BJ (cell line): ENCODE results near the gene SKP2. TPM values are rescaled to one million over a fixed set of nuclear protein-coding genes. Genes with fewer than 3 reads are reported as not detected.

Experiments
- CTCF ChIA-PET: fragments of 350-600 bp; formaldehyde crosslinking; extraction: SDS; loops from one replicate; lab custom pipeline; 2021; ENCODE audit warnings: antibody characterized with exemption, inconsistent platforms; lab: Yijun Ruan, JAX
- POLR2A ChIA-PET: fragments of 300-600 bp; sonication (Branson Sonifier 250); formaldehyde crosslinking; extraction: SDS; loops from one replicate; lab custom pipeline; 2021; ENCODE audit warnings: antibody characterized with exemption; lab: Charles Lee
- DNase-seq: peaks from one replicate; pipeline ENCODE4 v3.0.0-alpha.2; 2011; ENCODE audit warnings: low read depth
- H3K27me3 ChIP-seq: 2 replicates; pipeline ENCODE4 v1.6.0; 2011; ENCODE audit warnings: low read length; ENCODE audit not compliant: control insufficient read depth, insufficient read depth
- H3K36me3 ChIP-seq: 2 replicates; pipeline ENCODE4 v1.5.1; 2011; ENCODE audit warnings: low read length; ENCODE audit not compliant: control insufficient read depth, insufficient read depth
- H3K4me3 ChIP-seq: 2 replicates; pipeline ENCODE4 v1.5.1; 2011; ENCODE audit warnings: low read depth, mild to moderate bottlenecking, control low read depth, low read length
- CTCF ChIP-seq: IDR thresholded peaks from 2 replicates; pipeline ENCODE4 v1.5.1; 2011; ENCODE audit warnings: low read depth, mild to moderate bottlenecking, control low read depth, inconsistent platforms, low read length, moderate library complexity; ENCODE audit not compliant: insufficient read depth
- polyA plus RNA-seq: library from polyadenylated mRNA; depleted of rRNA; stranded (reverse); fragments of >200 nt; gene quantifications from 2 replicates; pipeline ENCODE4 v1.2.3, GENCODE V29; 2011

SKP2 gene
- polyA plus RNA-seq, 1 experiment: 22.0 TPM

GRCh38 chr5:36156619-36157018 lies 4.7 kb downstream of the SKP2 start:
- ChIA-PET CTCF (interaction anchor here (1.3 kb wide), 1 partner anchor 77 kb away, joined by 5 read pairs; no protein-coding TSS in a partner anchor), POLR2A (interaction anchor here (0.6 kb wide), 1 partner anchor 102 kb away, joined by 4 read pairs; no protein-coding TSS in a partner anchor)
- DNase-seq: peak; percentile 92
- TF ChIP-seq CTCF: no peak
- Histone ChIP-seq H3K36me3 (peaks cover 5% of the 10 kb centered on the region), H3K27me3 (no peaks in the 10 kb centered on the region), H3K4me3 (no peak overlapping the region)

GRCh38 chr5:36158144-36158543 lies 6.2 kb downstream of the SKP2 start:
- ChIA-PET CTCF (interaction anchor here (0.7 to 2.6 kb wide), 4 partner anchors 16 to 347 kb away, joined by 3 to 12 read pairs (median 4); no protein-coding TSS in a partner anchor), POLR2A (no interaction called here)
- no peak for DNase-seq
- Histone ChIP-seq H3K27me3 (no peaks in the 10 kb centered on the region), H3K4me3 (no peak overlapping the region), H3K36me3 (peaks cover 9% of the 10 kb centered on the region)
- no peak for TF ChIP-seq CTCF

GRCh38 chr5:36160617-36161016 lies 8.7 kb downstream of the SKP2 start:
- CTCF ChIA-PET: no interaction called here
- peaks cover 12% of the 10 kb centered on the region for H3K36me3 ChIP-seq
- POLR2A ChIA-PET: no interaction called here

GRCh38 chr5:36161361-36161760 lies 9.4 kb downstream of the SKP2 start:
- CTCF ChIA-PET: no interaction called here
- no peak for TF ChIP-seq CTCF
- Histone ChIP-seq H3K36me3 (peaks cover 13% of the 10 kb centered on the region), H3K4me3 (no peak overlapping the region), H3K27me3 (no peaks in the 10 kb centered on the region)
- POLR2A ChIA-PET: no interaction called here
- no peak for DNase-seq

More at GRCh38 chr5:36160617-36161016, 8.7 kb downstream of the SKP2 start:
- DNase-seq: no peak
- Histone ChIP-seq H3K27me3 (no peaks in the 10 kb centered on the region), H3K4me3 (no peak overlapping the region)
- no peak for TF ChIP-seq CTCF

- ChIA-PET CTCF (no interaction called here), POLR2A (no interaction called here)
- H3K36me3 ChIP-seq: peaks cover 18% of the 10 kb centered on the region
These were observed 11.0 kb downstream of the SKP2 start for GRCh38 chr5:36162810-36163486.

More at GRCh38 chr5:36162810-36163486, 11.0 kb downstream of the SKP2 start:
- TF ChIP-seq CTCF: no peak
- H3K27me3 ChIP-seq: no peaks in the 10 kb centered on the region
- no peak overlapping the region for H3K4me3 ChIP-seq
- no peak for DNase-seq
